ENCODE results near the gene SCGB2B2. TPM values are rescaled to one million over a fixed set of nuclear protein-coding genes. Genes with fewer than 3 reads are reported as not detected.
"Not testable (repeated sequence)": the region's sequence is repeated elsewhere in the genome, so short reads cannot be mapped to it uniquely, and the experiment has no call there.

The SCGB2B2 gene
- total RNA-seq, 4 donors from 2014 or later = 0.37 to 0.88 (median 0.48) TPM; not detected in 1

GRCh38 chr19:34711890-34712289 lies 34.9 kb upstream of the SCGB2B2 start:
- ATAC-seq (ENCODE audit: low FRiP score) (no peak), DNase-seq (ENCODE audit: low spot score) (no peak)
- TF ChIP-seq CTCF (IDR thresholded peaks at IDR 0.05) = no peak

- no peak for DNase-seq (ENCODE audit: low spot score)
- TF ChIP-seq CTCF (IDR thresholded peaks at IDR 0.05) = no peak
- no peak for ATAC-seq (ENCODE audit: low FRiP score)
Measured at GRCh38 chr19:34707661-34708060, 30.7 kb upstream of the SCGB2B2 start.

- DNase-seq (ENCODE audit: low spot score) (no peak), ATAC-seq (ENCODE audit: low FRiP score) (no peak)
- no peak for TF ChIP-seq CTCF (IDR thresholded peaks at IDR 0.05)
Measured at GRCh38 chr19:34692549-34692948, 15.6 kb upstream of the SCGB2B2 start.

DNA sequence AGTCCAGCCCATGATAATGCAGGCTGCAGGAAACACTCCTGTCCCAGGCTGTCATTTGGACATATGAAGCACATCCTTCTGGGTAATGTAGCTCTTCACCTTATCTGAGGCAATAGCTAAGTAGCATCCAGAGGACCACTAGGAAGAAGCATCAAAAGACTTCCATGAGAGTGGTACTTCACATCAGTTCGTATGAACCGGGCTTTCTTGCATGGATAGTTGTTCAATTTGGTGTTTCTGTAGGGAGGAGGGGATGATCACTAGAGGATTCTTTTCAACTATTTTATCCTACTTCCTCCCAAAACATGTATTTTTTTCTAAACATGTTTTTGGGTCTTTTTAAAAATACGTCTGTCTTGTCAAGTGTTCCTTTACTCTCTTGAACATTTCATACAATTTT lies 13.4 kb upstream of the SCGB2B2 start:
- DNase-seq (ENCODE audit: low spot score) (no peak), ATAC-seq (ENCODE audit: low FRiP score) (no peak)
- TF ChIP-seq CTCF (IDR thresholded peaks at IDR 0.05) = no peak

DNA sequence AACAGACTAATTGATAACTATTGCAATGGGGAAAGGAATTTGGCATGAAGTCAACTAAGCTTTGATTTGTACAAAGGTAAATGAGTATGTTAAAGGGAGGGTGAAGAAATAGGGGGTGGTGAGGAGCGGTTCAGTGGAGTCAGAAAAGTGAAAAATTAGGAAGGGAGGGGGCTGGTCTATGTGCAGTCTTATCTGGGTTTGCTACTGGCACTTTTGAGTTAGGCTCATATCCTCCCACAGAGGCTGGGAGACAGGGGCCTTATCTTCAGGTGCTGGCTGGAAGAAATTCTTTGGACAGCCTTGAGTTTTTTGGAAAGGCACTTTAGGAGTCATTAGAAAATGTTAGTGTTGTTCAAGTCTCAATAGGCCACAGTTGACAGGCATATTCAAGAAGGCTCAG lies 11.6 kb upstream of the SCGB2B2 start:
- ATAC-seq (ENCODE audit: low FRiP score) (no peak), DNase-seq (ENCODE audit: low spot score) (no peak)
- TF ChIP-seq CTCF (IDR thresholded peaks at IDR 0.05) = no peak

DNA sequence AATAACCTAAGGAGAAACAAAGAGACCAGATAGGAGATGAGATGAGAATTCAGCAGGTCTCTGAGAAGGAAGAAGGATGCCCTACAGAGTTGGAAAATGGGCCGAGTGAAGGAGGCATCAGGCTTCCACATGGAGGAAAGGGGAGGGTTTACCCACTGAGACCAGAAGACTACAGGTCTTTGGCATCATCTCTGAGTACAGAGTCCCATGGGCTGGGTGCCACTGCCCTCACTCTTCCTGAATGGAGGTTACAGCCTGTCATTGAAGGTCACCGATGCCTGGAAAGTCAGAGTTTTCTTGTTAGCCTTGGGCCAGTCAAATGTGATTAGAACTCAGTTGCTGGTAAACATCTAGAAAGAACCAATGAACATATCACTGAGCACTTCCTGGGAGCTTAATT lies 10.4 kb upstream of the SCGB2B2 start:
- no peak for DNase-seq (ENCODE audit: low spot score)
- ATAC-seq (ENCODE audit: low FRiP score) = no peak
- no peak for TF ChIP-seq CTCF (IDR thresholded peaks at IDR 0.05)

DNA sequence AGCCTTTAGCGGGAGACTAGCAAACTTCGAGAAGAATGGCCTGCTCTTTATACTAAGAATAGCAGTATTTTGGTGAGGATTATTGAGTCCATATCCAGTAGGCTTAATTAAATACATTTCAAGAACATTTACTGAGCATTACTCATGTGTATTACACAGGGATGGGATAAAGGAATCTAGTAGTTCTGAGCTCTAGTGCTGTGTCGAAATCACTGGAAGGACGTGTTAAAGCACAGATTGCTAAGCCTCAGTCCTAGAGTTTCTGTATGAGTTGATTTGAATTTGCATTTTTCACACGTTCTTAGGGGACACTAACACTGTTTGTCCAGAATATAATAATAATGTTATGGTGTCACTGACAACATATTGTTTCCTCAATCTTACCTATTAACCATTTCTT lies 9.5 kb upstream of the SCGB2B2 start:
- no peak for DNase-seq (ENCODE audit: low spot score)
- TF ChIP-seq CTCF (IDR thresholded peaks at IDR 0.05) = no peak
- ATAC-seq (ENCODE audit: low FRiP score) = no peak

GRCh38 chr19:34685266-34685665 lies 8.3 kb upstream of the SCGB2B2 start:
- not testable (repeated sequence) for ATAC-seq (ENCODE audit: low FRiP score); DNase-seq (ENCODE audit: low spot score)

All from omental fat pad (tissue), 4 donors.